ENCODE measurements around the gene ZDHHC8.

The ZDHHC8 gene

DNA sequence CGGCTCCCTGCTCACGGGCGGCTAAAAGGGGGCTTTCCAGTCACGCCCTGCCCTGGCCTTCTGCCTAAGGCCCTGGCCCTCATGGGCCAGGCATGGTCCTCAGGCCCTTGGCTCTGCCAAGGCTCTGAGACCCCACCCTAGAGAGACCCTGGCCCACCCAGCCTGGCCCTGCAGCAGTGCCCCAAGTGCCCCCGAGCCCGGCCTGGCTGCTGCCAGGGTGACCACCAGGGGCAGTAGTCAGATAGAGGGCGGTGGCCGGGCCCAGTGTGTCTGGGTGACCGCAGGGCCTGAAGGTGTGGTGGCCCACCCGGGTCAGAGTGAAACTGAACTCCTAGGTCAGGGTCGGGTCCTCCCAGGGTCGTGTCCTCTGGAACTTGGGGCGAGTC, 48.6 kb downstream of the ZDHHC8 start:
- H2AFZ ChIP-seq (ENCODE audit: low read depth, low read length): no peak overlapping the region
- H3K4me3 ChIP-seq (ENCODE audit: low read depth in 1 of 2, low read length in 2 of 2): no peak overlapping the region
- no peaks in the 10 kb centered on the region for H3K9me3 ChIP-seq (ENCODE audit: insufficient read depth, low read length, severe bottlenecking)
- H3K36me3 ChIP-seq (ENCODE audit: insufficient read depth, low read length): no peaks in the 10 kb centered on the region
- H3K4me1 ChIP-seq (ENCODE audit: insufficient read depth, low read length): no peaks in the 10 kb centered on the region
- no peaks in the 10 kb centered on the region for H3K27me3 ChIP-seq (ENCODE audit: insufficient read depth, low read length, poor library complexity)
- H3K79me2 ChIP-seq (ENCODE audit: insufficient read depth, low read length): no peaks in the 10 kb centered on the region
- H4K20me1 ChIP-seq (ENCODE audit: insufficient read depth, low read length): no peaks in the 10 kb centered on the region
- ATAC-seq (ENCODE audit: insufficient read depth, low read depth) (no peak), DNase-seq (no peak)
- TF ChIP-seq, protein P1, sequence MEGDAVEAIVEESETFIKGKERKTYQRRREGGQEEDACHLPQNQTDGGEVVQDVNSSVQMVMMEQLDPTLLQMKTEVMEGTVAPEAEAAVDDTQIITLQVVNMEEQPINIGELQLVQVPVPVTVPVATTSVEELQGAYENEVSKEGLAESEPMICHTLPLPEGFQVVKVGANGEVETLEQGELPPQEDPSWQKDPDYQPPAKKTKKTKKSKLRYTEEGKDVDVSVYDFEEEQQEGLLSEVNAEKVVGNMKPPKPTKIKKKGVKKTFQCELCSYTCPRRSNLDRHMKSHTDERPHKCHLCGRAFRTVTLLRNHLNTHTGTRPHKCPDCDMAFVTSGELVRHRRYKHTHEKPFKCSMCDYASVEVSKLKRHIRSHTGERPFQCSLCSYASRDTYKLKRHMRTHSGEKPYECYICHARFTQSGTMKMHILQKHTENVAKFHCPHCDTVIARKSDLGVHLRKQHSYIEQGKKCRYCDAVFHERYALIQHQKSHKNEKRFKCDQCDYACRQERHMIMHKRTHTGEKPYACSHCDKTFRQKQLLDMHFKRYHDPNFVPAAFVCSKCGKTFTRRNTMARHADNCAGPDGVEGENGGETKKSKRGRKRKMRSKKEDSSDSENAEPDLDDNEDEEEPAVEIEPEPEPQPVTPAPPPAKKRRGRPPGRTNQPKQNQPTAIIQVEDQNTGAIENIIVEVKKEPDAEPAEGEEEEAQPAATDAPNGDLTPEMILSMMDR (IDR thresholded peaks at IDR 0.05; ENCODE audit: borderline replicate concordance, extremely low read depth, low read length, poor library complexity, severe bottlenecking): peak; percentile 30
- no peak for TF ChIP-seq EZH2 (IDR thresholded peaks at IDR 0.05; ENCODE audit: borderline replicate concordance, low read depth, low read length, severe bottlenecking)
- H3K27ac ChIP-seq (ENCODE audit: low read length): no peak overlapping the region
- H3K4me2 ChIP-seq (ENCODE audit: insufficient read depth, low read length): no peak overlapping the region
- no peak overlapping the region for H3K9ac ChIP-seq (ENCODE audit: low read depth, low read length)

DNA sequence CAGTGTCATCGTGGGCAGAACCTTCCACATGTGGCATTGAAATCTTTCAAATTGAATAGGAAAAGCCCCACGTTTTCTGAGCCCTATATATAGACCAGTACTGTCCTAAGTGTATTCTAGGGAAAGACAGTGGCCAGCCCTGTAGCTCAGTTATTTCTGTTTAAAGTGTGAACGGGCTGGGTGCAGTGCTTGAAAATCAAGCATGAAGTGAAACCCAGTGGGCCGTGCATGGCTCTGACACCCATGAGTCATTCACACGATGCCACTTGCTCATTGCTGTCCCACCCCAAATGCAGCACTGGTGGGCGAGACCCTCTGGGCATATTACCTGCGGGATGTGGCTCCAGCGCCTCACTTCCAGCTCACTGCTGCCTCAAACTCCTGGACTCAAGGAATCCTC, 49.0 kb downstream of the ZDHHC8 start:
- Histone ChIP-seq H3K36me3 (ENCODE audit: insufficient read depth, low read length) (no peaks in the 10 kb centered on the region), H3K9me3 (ENCODE audit: insufficient read depth, low read length, severe bottlenecking) (no peaks in the 10 kb centered on the region), H2AFZ (ENCODE audit: low read depth, low read length) (no peak overlapping the region), H3K79me2 (ENCODE audit: insufficient read depth, low read length) (no peaks in the 10 kb centered on the region), H3K27me3 (ENCODE audit: insufficient read depth, low read length, poor library complexity) (no peaks in the 10 kb centered on the region), H3K9ac (ENCODE audit: low read depth, low read length) (no peak overlapping the region), H3K4me1 (ENCODE audit: insufficient read depth, low read length) (no peaks in the 10 kb centered on the region), H3K4me2 (ENCODE audit: insufficient read depth, low read length) (no peak overlapping the region), H4K20me1 (ENCODE audit: insufficient read depth, low read length) (no peaks in the 10 kb centered on the region), H3K4me3 (ENCODE audit: low read depth in 1 of 2, low read length in 2 of 2) (no peak overlapping the region), H3K27ac (ENCODE audit: low read length) (no peak overlapping the region)
- DNase-seq (no peak), ATAC-seq (ENCODE audit: insufficient read depth, low read depth) (no peak)
- TF ChIP-seq, protein P1 (IDR thresholded peaks at IDR 0.05; ENCODE audit: borderline replicate concordance, extremely low read depth, low read length, poor library complexity, severe bottlenecking): no peak
- TF ChIP-seq EZH2 (IDR thresholded peaks at IDR 0.05; ENCODE audit: borderline replicate concordance, low read depth, low read length, severe bottlenecking): no peak

DNA sequence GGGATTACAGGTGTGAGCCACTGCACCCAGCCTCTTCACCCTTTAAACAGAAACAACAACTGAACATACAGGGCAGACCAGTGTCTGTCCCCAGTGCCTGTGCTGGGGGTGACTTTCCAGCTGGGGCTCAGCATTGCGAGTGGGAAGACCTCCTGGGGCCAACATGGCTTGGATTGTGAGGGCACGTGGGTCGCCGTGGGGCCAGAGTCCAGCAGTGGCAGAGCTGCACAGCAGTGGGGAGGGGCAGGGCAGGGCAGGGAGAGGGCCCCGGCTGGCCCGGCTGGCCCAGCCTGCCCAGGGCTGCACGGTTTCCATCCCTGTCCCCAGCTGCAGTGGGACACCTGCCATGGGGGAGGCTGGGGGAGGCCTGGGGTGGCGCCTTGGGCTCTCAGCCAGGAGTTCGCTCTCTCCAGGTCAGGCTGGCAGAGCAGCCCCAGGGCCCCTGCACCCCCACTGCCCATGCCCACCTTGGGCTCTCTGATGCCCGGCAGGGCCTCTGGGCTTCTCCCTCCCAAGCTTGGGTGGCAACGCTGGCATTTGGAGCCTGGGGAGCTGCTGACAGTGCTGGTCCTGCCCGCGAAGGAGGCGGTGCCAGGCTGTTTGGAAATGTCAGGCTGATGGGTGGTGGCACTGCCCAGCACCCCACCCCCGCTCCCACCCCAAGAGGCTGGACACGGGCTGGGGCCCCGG, 49.7 kb downstream of the ZDHHC8 start:
- no peak for TF ChIP-seq EZH2 (IDR thresholded peaks at IDR 0.05; ENCODE audit: borderline replicate concordance, low read depth, low read length, severe bottlenecking)
- H3K9ac ChIP-seq (ENCODE audit: low read depth, low read length): no peak overlapping the region
- no peak overlapping the region for H3K27ac ChIP-seq (ENCODE audit: low read length)

DNA sequence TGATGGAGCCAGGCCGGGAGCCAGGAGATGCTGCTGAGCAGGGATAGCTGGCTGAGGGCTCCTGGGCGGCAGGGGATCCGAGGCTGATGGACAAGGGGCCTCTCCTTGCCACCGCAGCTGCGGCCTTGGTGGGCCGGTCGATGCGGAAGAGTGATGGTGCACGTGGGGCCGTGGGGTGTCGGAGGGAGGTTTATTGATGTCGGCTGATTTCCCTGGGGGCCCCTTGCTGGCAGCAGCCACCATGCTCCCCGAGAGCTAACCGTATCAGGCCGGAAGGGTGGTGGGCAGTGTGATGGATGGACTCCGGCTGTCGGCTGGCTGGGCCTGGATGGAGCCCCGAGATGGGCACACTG, 50.3 kb downstream of the ZDHHC8 start:
- H4K20me1 ChIP-seq (ENCODE audit: insufficient read depth, low read length): no peaks in the 10 kb centered on the region
- no peaks in the 10 kb centered on the region for H3K9me3 ChIP-seq (ENCODE audit: insufficient read depth, low read length, severe bottlenecking)
- no peak for ATAC-seq (ENCODE audit: insufficient read depth, low read depth)
- H3K4me3 ChIP-seq (ENCODE audit: low read depth in 1 of 2, low read length in 2 of 2): no peak overlapping the region
- H3K4me2 ChIP-seq (ENCODE audit: insufficient read depth, low read length): no peak overlapping the region
- TF ChIP-seq, protein P1 (IDR thresholded peaks at IDR 0.05; ENCODE audit: borderline replicate concordance, extremely low read depth, low read length, poor library complexity, severe bottlenecking): no peak
- TF ChIP-seq EZH2 (IDR thresholded peaks at IDR 0.05; ENCODE audit: borderline replicate concordance, low read depth, low read length, severe bottlenecking): no peak
- no peak overlapping the region for H3K9ac ChIP-seq (ENCODE audit: low read depth, low read length)
- no peaks in the 10 kb centered on the region for H3K79me2 ChIP-seq (ENCODE audit: insufficient read depth, low read length)
- no peaks in the 10 kb centered on the region for H3K4me1 ChIP-seq (ENCODE audit: insufficient read depth, low read length)
- H3K27ac ChIP-seq (ENCODE audit: low read length): no peak overlapping the region
- H2AFZ ChIP-seq (ENCODE audit: low read depth, low read length): no peak overlapping the region
- no peak for DNase-seq
- H3K36me3 ChIP-seq (ENCODE audit: insufficient read depth, low read length): no peaks in the 10 kb centered on the region
- H3K27me3 ChIP-seq (ENCODE audit: insufficient read depth, low read length, poor library complexity): no peaks in the 10 kb centered on the region

More for the DNA sequence above, 49.7 kb downstream of the ZDHHC8 start:
- Histone ChIP-seq H3K27me3 (ENCODE audit: insufficient read depth, low read length, poor library complexity) (no peaks in the 10 kb centered on the region), H3K9me3 (ENCODE audit: insufficient read depth, low read length, severe bottlenecking) (no peaks in the 10 kb centered on the region), H4K20me1 (ENCODE audit: insufficient read depth, low read length) (no peaks in the 10 kb centered on the region), H3K4me1 (ENCODE audit: insufficient read depth, low read length) (no peaks in the 10 kb centered on the region), H2AFZ (ENCODE audit: low read depth, low read length) (no peak overlapping the region), H3K79me2 (ENCODE audit: insufficient read depth, low read length) (no peaks in the 10 kb centered on the region), H3K4me2 (ENCODE audit: insufficient read depth, low read length) (no peak overlapping the region), H3K4me3 (ENCODE audit: low read depth in 1 of 2, low read length in 2 of 2) (no peak overlapping the region), H3K36me3 (ENCODE audit: insufficient read depth, low read length) (no peaks in the 10 kb centered on the region)
- ATAC-seq (ENCODE audit: insufficient read depth, low read depth): no peak
- DNase-seq: no peak
